Lower leg skin (tissue), 3 donors: ENCODE data around the gene C17orf107.

ENCODE experiments used
- CTCF ChIP-seq, 3 donors: fragments of 450-650 bp; IDR thresholded peaks; one replicate each; pipeline ENCODE4 v1.5.1; 2016; ENCODE audit warnings: antibody characterized with exemption in 3 of 3, mild to moderate bottlenecking in 3 of 3, moderate library complexity in 2 of 3
- POLR2A ChIP-seq, 2 donors: fragments of 450-650 bp; IDR thresholded peaks; one replicate each; pipeline ENCODE4 v1.6.1; 2016 to 2017; ENCODE audit warnings: antibody characterized with exemption in 2 of 2, mild to moderate bottlenecking in 1 of 2, moderate library complexity in 1 of 2

- no peak for TF ChIP-seq CTCF (IDR thresholded peaks at IDR 0.05)
- no peak for TF ChIP-seq POLR2A (IDR thresholded peaks at IDR 0.05)
Observed at GRCh38 chr17:4897785-4898184, 1.6 kb upstream of the C17orf107 start.
